Loucy (cell line): Measurements from ENCODE around the gene MRPS23.

Experiments
- H2AFZ ChIP-seq: fragments of 200-600 bp; sonication (generic); 2 replicates; pipeline ENCODE4 v1.6.0; 2016; ENCODE audit warnings: antibody characterized with exemption, mild to moderate bottlenecking, low read length, moderate library complexity
- H3F3A ChIP-seq: fragments of 200-600 bp; 2 replicates; pipeline ENCODE4 v1.6.0; 2016; ENCODE audit warnings: antibody characterized with exemption, low read depth, mild to moderate bottlenecking
- H3K27me3 ChIP-seq: fragments of 200-600 bp; sonication (generic); 2 replicates; pipeline ENCODE4 v1.6.1; 2014; ENCODE audit warnings: low read length, mild to moderate bottlenecking; ENCODE audit not compliant: insufficient read depth, poor library complexity, severe bottlenecking
- H3K36me3 ChIP-seq: fragments of 200-600 bp; sonication (generic); 2 replicates; pipeline ENCODE4 v1.6.1; 2016; ENCODE audit warnings: low read length; ENCODE audit not compliant: insufficient read depth
- H3K4me1 ChIP-seq: fragments of 200-600 bp; sonication (generic); 2 replicates; pipeline ENCODE4 v1.5.1; 2014; ENCODE audit warnings: low read length, mild to moderate bottlenecking; ENCODE audit not compliant: insufficient read depth, poor library complexity, severe bottlenecking
- H3K4me2 ChIP-seq: fragments of 200-600 bp; sonication (generic); 2 replicates; pipeline ENCODE4 v1.6.0; 2014; ENCODE audit warnings: antibody characterized with exemption, low read length, low read depth, mild to moderate bottlenecking; ENCODE audit not compliant: poor library complexity, severe bottlenecking
- H3K4me3 ChIP-seq: fragments of 200-600 bp; sonication (generic); 2 replicates; pipeline ENCODE4 v1.5.1; 2014; ENCODE audit warnings: low read length, mild to moderate bottlenecking, mixed read lengths; ENCODE audit not compliant: poor library complexity, severe bottlenecking
- H3K79me2 ChIP-seq: fragments of 200-600 bp; sonication (generic); 2 replicates; pipeline ENCODE4 v1.6.1; 2014; ENCODE audit warnings: low read length; ENCODE audit not compliant: insufficient read depth
- H3K9ac ChIP-seq: fragments of 200-600 bp; sonication (generic); 2 replicates; pipeline ENCODE4 v1.6.0; 2014; ENCODE audit warnings: mild to moderate bottlenecking, low read depth, low read length, moderate library complexity; ENCODE audit not compliant: poor library complexity, severe bottlenecking
- H3K9me2 ChIP-seq: fragments of 200-600 bp; sonication (generic); replicated peaks from 2 replicates; pipeline ENCODE4 v1.6.1; 2016; ENCODE audit warnings: low read depth, low read length, mixed read lengths
- H3K9me3 ChIP-seq: fragments of 200-600 bp; sonication (generic); 2 replicates; pipeline ENCODE4 v1.6.1; 2014; ENCODE audit warnings: mild to moderate bottlenecking, antibody characterized with exemption, low read length, low read depth; ENCODE audit not compliant: insufficient read depth
- H4K20me1 ChIP-seq: fragments of 200-600 bp; sonication (generic); 2 replicates; pipeline ENCODE4 v1.6.0; 2014; ENCODE audit warnings: antibody characterized with exemption, low read length, mild to moderate bottlenecking; ENCODE audit not compliant: insufficient read depth, poor library complexity, severe bottlenecking
- CTCF ChIP-seq: fragments of 200-600 bp; sonication (generic); conservative IDR thresholded peaks from 2 replicates; pipeline ENCODE4 v1.5.1; 2014; ENCODE audit warnings: mild to moderate bottlenecking, antibody characterized with exemption, low read length
- EZH2phosphoT487 ChIP-seq: fragments of 200-600 bp; IDR thresholded peaks from 2 replicates; pipeline ENCODE4 v1.6.1; 2018; ENCODE audit warnings: antibody characterized with exemption, mild to moderate bottlenecking, moderate library complexity, borderline replicate concordance

The MRPS23 gene

DNA sequence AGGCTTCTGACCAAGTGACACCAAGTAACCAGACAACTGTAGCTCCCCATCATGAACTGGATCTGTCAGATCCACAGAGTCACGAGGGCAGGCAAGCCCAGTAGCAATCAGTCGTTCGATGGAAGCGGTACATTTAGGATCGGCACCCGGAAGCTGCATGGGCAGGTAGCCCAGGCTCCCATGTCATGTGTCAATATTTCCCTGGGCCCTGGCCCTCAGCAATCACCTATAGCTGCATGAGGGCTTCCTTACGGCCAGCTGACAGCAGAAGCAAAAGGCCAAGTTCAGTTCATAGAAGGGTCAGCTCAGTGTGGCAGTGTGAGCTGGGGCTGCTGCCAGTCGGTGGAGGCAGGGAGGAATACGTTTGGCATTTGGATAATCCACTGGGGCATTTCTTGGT lies 31.8 kb downstream of the MRPS23 start:
- H3K9me3 ChIP-seq = no peaks in the 10 kb centered on the region
- no peak overlapping the region for H3K4me3 ChIP-seq
- no peak overlapping the region for H2AFZ ChIP-seq
- H3K27me3 ChIP-seq = no peaks in the 10 kb centered on the region
- H3K9me2 ChIP-seq = no peaks in the 10 kb centered on the region
- no peaks in the 10 kb centered on the region for H3K36me3 ChIP-seq
- H3K4me1 ChIP-seq = no peaks in the 10 kb centered on the region
- no peaks in the 10 kb centered on the region for H4K20me1 ChIP-seq
- H3K4me2 ChIP-seq = no peak overlapping the region
- TF ChIP-seq CTCF (no peak), EZH2phosphoT487 (no peak)
- no peaks in the 10 kb centered on the region for H3F3A ChIP-seq
- no peak overlapping the region for H3K9ac ChIP-seq
- no peaks in the 10 kb centered on the region for H3K79me2 ChIP-seq

DNA sequence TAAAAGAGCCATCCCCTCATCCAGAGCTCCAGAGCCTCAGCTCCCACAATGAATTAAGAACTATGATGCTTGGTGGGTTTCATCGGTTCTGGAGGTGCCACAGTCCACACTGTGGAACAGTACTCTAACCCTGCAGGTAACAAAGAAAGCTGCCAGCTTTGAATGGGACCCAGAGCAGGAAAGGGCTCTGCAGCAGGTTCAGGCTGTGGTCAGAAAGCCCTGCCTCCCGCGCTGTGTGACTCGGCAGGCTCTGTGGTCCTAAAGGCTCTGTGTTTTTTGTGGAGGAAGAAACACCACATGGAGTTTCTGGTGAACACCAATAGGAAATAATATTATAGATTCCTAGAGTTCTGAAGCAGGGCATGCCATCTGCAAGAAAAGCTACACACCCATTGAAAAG lies 32.5 kb downstream of the MRPS23 start:
- no peaks in the 10 kb centered on the region for H3K27me3 ChIP-seq
- no peak overlapping the region for H3K9ac ChIP-seq
- no peak overlapping the region for H3K4me2 ChIP-seq
- no peak overlapping the region for H3K4me3 ChIP-seq
- TF ChIP-seq EZH2phosphoT487 = no peak
- TF ChIP-seq CTCF = no peak
- peaks cover under 1% of the 10 kb centered on the region for H3K4me1 ChIP-seq
- no peaks in the 10 kb centered on the region for H3K9me3 ChIP-seq
- no peaks in the 10 kb centered on the region for H3K36me3 ChIP-seq
- no peak overlapping the region for H2AFZ ChIP-seq
- H3K9me2 ChIP-seq = no peaks in the 10 kb centered on the region
- no peaks in the 10 kb centered on the region for H3K79me2 ChIP-seq
- no peaks in the 10 kb centered on the region for H3F3A ChIP-seq
- H4K20me1 ChIP-seq = no peaks in the 10 kb centered on the region

- no peaks in the 10 kb centered on the region for H3K36me3 ChIP-seq
- H3K9me3 ChIP-seq = no peaks in the 10 kb centered on the region
- no peaks in the 10 kb centered on the region for H4K20me1 ChIP-seq
- H3K4me2 ChIP-seq = no peak overlapping the region
- no peak overlapping the region for H2AFZ ChIP-seq
- no peak overlapping the region for H3K9ac ChIP-seq
- no peaks in the 10 kb centered on the region for H3K79me2 ChIP-seq
- H3K27me3 ChIP-seq = no peaks in the 10 kb centered on the region
- H3K9me2 ChIP-seq = no peaks in the 10 kb centered on the region
- no peak for TF ChIP-seq EZH2phosphoT487
- TF ChIP-seq CTCF = no peak
- no peaks in the 10 kb centered on the region for H3F3A ChIP-seq
- H3K4me1 ChIP-seq = peaks cover 17% of the 10 kb centered on the region
- H3K4me3 ChIP-seq = no peak overlapping the region
These were observed 35.4 kb downstream of the MRPS23 start for GRCh38 chr17:57814421-57814820.
